GM21526 (cell line): Measurements from ENCODE around the gene KAT6B.
A peak's percentile ranks its signal among the peaks of the same experiment; 100 is the strongest.

Experiments
- ATAC-seq: cut with Tn5 transposase; IDR thresholded peaks from one replicate; pipeline ENCODE4 v1.9.1; 2021; ENCODE audit warnings: moderate library complexity; ENCODE audit not compliant: unreplicated experiment, low FRiP score

KAT6B gene

GRCh38 chr10:74977072-74977471 lies 150.7 kb downstream of the KAT6B start:
- ATAC-seq, result no peak

GRCh38 chr10:74977913-74978847 lies 151.8 kb downstream of the KAT6B start:
- peak; percentile 72 for ATAC-seq

- ATAC-seq, result no peak
Measured at GRCh38 chr10:74981831-74982633, 155.6 kb downstream of the KAT6B start.

GRCh38 chr10:74982634-74982982 lies 156.2 kb downstream of the KAT6B start:
- no peak for ATAC-seq

- no peak for ATAC-seq
Measured at GRCh38 chr10:74983383-74983782, 157.0 kb downstream of the KAT6B start.

GRCh38 chr10:74987339-74988053 lies 161.1 kb downstream of the KAT6B start:
- no peak for ATAC-seq

- no peak for ATAC-seq
Measured at GRCh38 chr10:74988054-74988775, 161.8 kb downstream of the KAT6B start.

- ATAC-seq, result no peak
Measured at GRCh38 chr10:74988832-74989561, 162.6 kb downstream of the KAT6B start.

GRCh38 chr10:74991435-74991834 lies 165.0 kb downstream of the KAT6B start:
- no peak for ATAC-seq

GRCh38 chr10:74992068-74992467 lies 165.7 kb downstream of the KAT6B start:
- no peak for ATAC-seq

GRCh38 chr10:74993649-74994048 lies 167.2 kb downstream of the KAT6B start:
- ATAC-seq, result no peak

GRCh38 chr10:74994854-74995253 lies 168.5 kb downstream of the KAT6B start:
- ATAC-seq, result no peak

- no peak for ATAC-seq
Measured at GRCh38 chr10:74995806-74996205, 169.4 kb downstream of the KAT6B start.

GRCh38 chr10:74997163-74997562 lies 170.8 kb downstream of the KAT6B start:
- ATAC-seq, result no peak

GRCh38 chr10:75000748-75001321 lies 174.4 kb downstream of the KAT6B start:
- ATAC-seq, result peak; percentile 74

- no peak for ATAC-seq
Measured at GRCh38 chr10:75001715-75002350, 175.4 kb downstream of the KAT6B start.

GRCh38 chr10:75002351-75002725 lies 175.9 kb downstream of the KAT6B start:
- ATAC-seq, result no peak

- ATAC-seq, result no peak
Measured at GRCh38 chr10:75002967-75003594, 176.7 kb downstream of the KAT6B start.
